Smooth muscle cell (in vitro differentiated cells): ENCODE data around the gene CDH20. TPM values are rescaled to one million over a fixed set of nuclear protein-coding genes. Genes with fewer than 3 reads are reported as not detected.

Experiments used
- DNase-seq: peaks from one replicate; lab custom pipeline; 2025; ENCODE audit not compliant: unreplicated experiment; lab: John Stamatoyannopoulos, UW
- H2AFZ ChIP-seq: fragments of 200-600 bp; sonication (generic); 2 replicates; pipeline ENCODE4 v1.6.0; 2016; ENCODE audit warnings: antibody characterized with exemption, low read depth, mild to moderate bottlenecking
- H3F3A ChIP-seq: fragments of 200-600 bp; sonication (generic); 2 replicates; pipeline ENCODE4 v1.6.0; 2017; ENCODE audit warnings: antibody characterized with exemption, low read depth
- H3K27ac ChIP-seq: fragments of 200-600 bp; sonication (generic); 2 replicates; pipeline ENCODE4 v1.5.1; 2016; ENCODE audit warnings: low read depth, mild to moderate bottlenecking
- H3K27me3 ChIP-seq: fragments of 200-600 bp; sonication (generic); 2 replicates; pipeline ENCODE4 v1.6.1; 2016; ENCODE audit warnings: low read depth, mild to moderate bottlenecking
- H3K36me3 ChIP-seq: fragments of 200-600 bp; sonication (generic); 2 replicates; pipeline ENCODE4 v1.5.1; 2016; ENCODE audit warnings: low read depth
- H3K4me1 ChIP-seq: fragments of 200-600 bp; sonication (generic); 2 replicates; pipeline ENCODE4 v1.5.1; 2016; ENCODE audit warnings: low read depth
- H3K4me2 ChIP-seq: fragments of 200-600 bp; sonication (generic); 2 replicates; pipeline ENCODE4 v1.6.0; 2016; ENCODE audit warnings: mild to moderate bottlenecking
- H3K4me3 ChIP-seq: fragments of 200-600 bp; sonication (generic); 2 replicates; pipeline ENCODE4 v1.5.1; 2016; ENCODE audit warnings: mild to moderate bottlenecking
- H3K79me2 ChIP-seq: fragments of 200-600 bp; sonication (generic); 2 replicates; pipeline ENCODE4 v1.6.0; 2016; ENCODE audit warnings: low read depth, mild to moderate bottlenecking
- H3K9ac ChIP-seq: fragments of 200-600 bp; sonication (generic); 2 replicates; pipeline ENCODE4 v1.6.0; 2016; ENCODE audit warnings: low read depth
- H3K9me3 ChIP-seq: fragments of 200-600 bp; sonication (generic); replicated peaks from 2 replicates; pipeline ENCODE4 v1.5.1; 2016; ENCODE audit warnings: low read depth
- H4K20me1 ChIP-seq: fragments of 200-600 bp; sonication (generic); 2 replicates; pipeline ENCODE4 v1.6.0; 2016; ENCODE audit warnings: low read depth
- WGBS: methylation state at CpG from one replicate; pipeline ENCODE4 v1.1.7; 2016; ENCODE audit warnings: low lambda C conversion rate; 5-methylcytosine and 5-hydroxymethylcytosine counted together
- polyA plus RNA-seq: library from polyadenylated mRNA; unstranded; fragments of >200 nt; fragmentation: Nextera tagmentation; extraction: Ambion mirVana; gene quantifications from 2 replicates; pipeline ENCODE4 v1.2.1, GENCODE V29; 2016
- total RNA-seq: library from RNA; depleted of rRNA; stranded (reverse); fragments of >200 nt; gene quantifications from 2 replicates; pipeline ENCODE4 v1.2.3, GENCODE V29; 2014
- TF ChIP-seq, protein P1 (sequence below): fragments of 200-600 bp; sonication (generic); IDR thresholded peaks from 2 replicates; pipeline ENCODE4 v1.5.1; 2017; ENCODE audit warnings: borderline replicate concordance, mild to moderate bottlenecking, antibody characterized with exemption; ENCODE audit not compliant: insufficient read depth, poor library complexity, severe bottlenecking

Gene CDH20
- total and polyA plus RNA-seq, 2 experiments from 2014 or later, result 0.10 TPM; not detected in 1

DNA sequence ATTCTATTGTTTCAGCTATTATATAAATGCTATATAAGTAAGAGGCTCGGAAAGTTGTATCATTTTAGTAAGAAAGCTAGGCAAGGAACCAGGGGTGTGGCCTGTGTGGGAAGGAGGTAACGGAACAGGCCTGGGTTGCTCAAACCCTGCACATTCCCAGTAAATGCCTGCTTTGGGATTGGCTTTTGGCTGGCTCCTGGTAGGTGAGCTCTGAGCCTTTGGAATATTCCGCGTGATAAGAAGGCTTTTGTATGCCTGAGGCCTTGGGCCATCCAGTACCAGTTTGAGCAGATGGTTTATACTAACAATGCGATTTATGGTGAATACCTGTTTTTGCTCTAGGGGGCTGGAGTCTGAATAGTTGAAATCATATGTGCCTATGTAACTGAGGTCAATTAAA lies 42.6 kb upstream of the CDH20 start:
- H3K4me1 ChIP-seq, result no peaks in the 10 kb centered on the region
- H3F3A ChIP-seq, result no peaks in the 10 kb centered on the region
- H3K36me3 ChIP-seq, result no peaks in the 10 kb centered on the region
- H2AFZ ChIP-seq, result no peak overlapping the region
- TF ChIP-seq, protein P1, sequence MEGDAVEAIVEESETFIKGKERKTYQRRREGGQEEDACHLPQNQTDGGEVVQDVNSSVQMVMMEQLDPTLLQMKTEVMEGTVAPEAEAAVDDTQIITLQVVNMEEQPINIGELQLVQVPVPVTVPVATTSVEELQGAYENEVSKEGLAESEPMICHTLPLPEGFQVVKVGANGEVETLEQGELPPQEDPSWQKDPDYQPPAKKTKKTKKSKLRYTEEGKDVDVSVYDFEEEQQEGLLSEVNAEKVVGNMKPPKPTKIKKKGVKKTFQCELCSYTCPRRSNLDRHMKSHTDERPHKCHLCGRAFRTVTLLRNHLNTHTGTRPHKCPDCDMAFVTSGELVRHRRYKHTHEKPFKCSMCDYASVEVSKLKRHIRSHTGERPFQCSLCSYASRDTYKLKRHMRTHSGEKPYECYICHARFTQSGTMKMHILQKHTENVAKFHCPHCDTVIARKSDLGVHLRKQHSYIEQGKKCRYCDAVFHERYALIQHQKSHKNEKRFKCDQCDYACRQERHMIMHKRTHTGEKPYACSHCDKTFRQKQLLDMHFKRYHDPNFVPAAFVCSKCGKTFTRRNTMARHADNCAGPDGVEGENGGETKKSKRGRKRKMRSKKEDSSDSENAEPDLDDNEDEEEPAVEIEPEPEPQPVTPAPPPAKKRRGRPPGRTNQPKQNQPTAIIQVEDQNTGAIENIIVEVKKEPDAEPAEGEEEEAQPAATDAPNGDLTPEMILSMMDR, result no peak
- H3K4me2 ChIP-seq, result no peak overlapping the region
- no peak overlapping the region for H3K27ac ChIP-seq
- no peak for DNase-seq
- H3K27me3 ChIP-seq, result no peaks in the 10 kb centered on the region
- no peak overlapping the region for H3K9ac ChIP-seq
- no peaks in the 10 kb centered on the region for H3K9me3 ChIP-seq
- H4K20me1 ChIP-seq, result no peaks in the 10 kb centered on the region
- no peak overlapping the region for H3K4me3 ChIP-seq
- H3K79me2 ChIP-seq, result no peaks in the 10 kb centered on the region
- WGBS, result 87% methylated on average over 5 of the region's 5 CpGs

GRCh38 chr18:61292280-61293035 lies 40.8 kb upstream of the CDH20 start:
- Histone ChIP-seq H4K20me1 (no peaks in the 10 kb centered on the region), H3K36me3 (no peaks in the 10 kb centered on the region), H3K9ac (no peak overlapping the region), H3F3A (no peaks in the 10 kb centered on the region), H3K4me2 (no peak overlapping the region), H3K27ac (no peak overlapping the region), H3K27me3 (no peaks in the 10 kb centered on the region), H3K4me1 (no peaks in the 10 kb centered on the region), H3K9me3 (no peaks in the 10 kb centered on the region), H3K4me3 (no peak overlapping the region), H2AFZ (no peak overlapping the region), H3K79me2 (no peaks in the 10 kb centered on the region)
- TF ChIP-seq, protein P1, result no peak
- DNase-seq, result no peak
- 88% methylated on average over 4 of the region's 4 CpGs for WGBS

DNA sequence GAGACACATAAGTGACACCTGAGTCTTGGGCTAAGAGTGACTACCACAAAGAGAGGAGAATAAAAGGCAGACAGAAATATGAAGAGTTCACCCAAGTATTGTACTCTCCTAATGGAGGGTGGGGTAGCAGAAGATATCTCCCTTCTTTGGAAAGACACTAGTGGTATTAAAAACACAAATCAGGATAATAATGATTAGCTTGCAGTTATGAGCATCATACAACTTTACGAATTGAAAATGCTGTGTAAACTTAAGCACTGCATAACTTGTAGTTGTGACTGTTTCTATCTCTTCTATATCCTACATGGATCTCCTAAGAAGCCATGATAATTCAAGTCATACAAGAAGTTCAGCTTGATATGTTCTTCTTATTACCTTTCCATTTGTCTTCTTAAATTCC lies 38.1 kb upstream of the CDH20 start:
- no peaks in the 10 kb centered on the region for H4K20me1 ChIP-seq
- no peak overlapping the region for H3K4me3 ChIP-seq
- H3K36me3 ChIP-seq, result no peaks in the 10 kb centered on the region
- no peaks in the 10 kb centered on the region for H3K27me3 ChIP-seq
- no peak for DNase-seq
- H3K9ac ChIP-seq, result no peak overlapping the region
- 94% methylated on average over 1 of the region's 1 CpG for WGBS
- H3K4me2 ChIP-seq, result no peak overlapping the region
- TF ChIP-seq, protein P1, result no peak
- no peaks in the 10 kb centered on the region for H3F3A ChIP-seq
- H3K9me3 ChIP-seq, result no peaks in the 10 kb centered on the region
- H2AFZ ChIP-seq, result no peak overlapping the region
- H3K79me2 ChIP-seq, result no peaks in the 10 kb centered on the region
- no peaks in the 10 kb centered on the region for H3K4me1 ChIP-seq
- no peak overlapping the region for H3K27ac ChIP-seq

GRCh38 chr18:61308004-61308403 lies 25.2 kb upstream of the CDH20 start:
- peaks cover 12% of the 10 kb centered on the region for H3K4me1 ChIP-seq
- no peak overlapping the region for H3K9ac ChIP-seq
- no peaks in the 10 kb centered on the region for H3K27me3 ChIP-seq
- H2AFZ ChIP-seq, result no peak overlapping the region
- H3K4me3 ChIP-seq, result no peak overlapping the region
- H3K79me2 ChIP-seq, result no peaks in the 10 kb centered on the region
- no peaks in the 10 kb centered on the region for H4K20me1 ChIP-seq
- H3K4me2 ChIP-seq, result no peak overlapping the region
- H3K9me3 ChIP-seq, result no peaks in the 10 kb centered on the region
- no peaks in the 10 kb centered on the region for H3K36me3 ChIP-seq
- TF ChIP-seq, protein P1, result no peak
- no peak for DNase-seq
- 83% methylated on average over 3 of the region's 3 CpGs for WGBS
- no peaks in the 10 kb centered on the region for H3F3A ChIP-seq
- no peak overlapping the region for H3K27ac ChIP-seq
